GM20000 (cell line): ENCODE measurements around the gene ZSCAN2.

ENCODE experiments used
- DNase-seq: peaks from one replicate; pipeline ENCODE4 v3.0.0; 2012; ENCODE audit warnings: low spot score
- TF ChIP-seq, protein P1 (sequence below): IDR thresholded peaks from 2 replicates; pipeline ENCODE4 v1.5.1; 2012; ENCODE audit warnings: mild to moderate bottlenecking, control low read depth; ENCODE audit errors: extremely low read depth, missing control alignments

The ZSCAN2 gene

GRCh38 chr15:84595660-84596059 is 5.1 kb upstream of the ZSCAN2 start:
- TF ChIP-seq, protein P1, sequence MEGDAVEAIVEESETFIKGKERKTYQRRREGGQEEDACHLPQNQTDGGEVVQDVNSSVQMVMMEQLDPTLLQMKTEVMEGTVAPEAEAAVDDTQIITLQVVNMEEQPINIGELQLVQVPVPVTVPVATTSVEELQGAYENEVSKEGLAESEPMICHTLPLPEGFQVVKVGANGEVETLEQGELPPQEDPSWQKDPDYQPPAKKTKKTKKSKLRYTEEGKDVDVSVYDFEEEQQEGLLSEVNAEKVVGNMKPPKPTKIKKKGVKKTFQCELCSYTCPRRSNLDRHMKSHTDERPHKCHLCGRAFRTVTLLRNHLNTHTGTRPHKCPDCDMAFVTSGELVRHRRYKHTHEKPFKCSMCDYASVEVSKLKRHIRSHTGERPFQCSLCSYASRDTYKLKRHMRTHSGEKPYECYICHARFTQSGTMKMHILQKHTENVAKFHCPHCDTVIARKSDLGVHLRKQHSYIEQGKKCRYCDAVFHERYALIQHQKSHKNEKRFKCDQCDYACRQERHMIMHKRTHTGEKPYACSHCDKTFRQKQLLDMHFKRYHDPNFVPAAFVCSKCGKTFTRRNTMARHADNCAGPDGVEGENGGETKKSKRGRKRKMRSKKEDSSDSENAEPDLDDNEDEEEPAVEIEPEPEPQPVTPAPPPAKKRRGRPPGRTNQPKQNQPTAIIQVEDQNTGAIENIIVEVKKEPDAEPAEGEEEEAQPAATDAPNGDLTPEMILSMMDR = no peak
- no peak for DNase-seq

- TF ChIP-seq, protein P1 = no peak
- DNase-seq = no peak
Observed at GRCh38 chr15:84597296-84597695, 3.5 kb upstream of the ZSCAN2 start.

- TF ChIP-seq, protein P1 = no peak
- DNase-seq = peak; percentile 70
Observed at GRCh38 chr15:84598250-84598649, 2.6 kb upstream of the ZSCAN2 start.

- TF ChIP-seq, protein P1 = peak; percentile 57
- DNase-seq = peak; percentile 50
Observed at GRCh38 chr15:84598993-84599392, 1.8 kb upstream of the ZSCAN2 start.

DNA sequence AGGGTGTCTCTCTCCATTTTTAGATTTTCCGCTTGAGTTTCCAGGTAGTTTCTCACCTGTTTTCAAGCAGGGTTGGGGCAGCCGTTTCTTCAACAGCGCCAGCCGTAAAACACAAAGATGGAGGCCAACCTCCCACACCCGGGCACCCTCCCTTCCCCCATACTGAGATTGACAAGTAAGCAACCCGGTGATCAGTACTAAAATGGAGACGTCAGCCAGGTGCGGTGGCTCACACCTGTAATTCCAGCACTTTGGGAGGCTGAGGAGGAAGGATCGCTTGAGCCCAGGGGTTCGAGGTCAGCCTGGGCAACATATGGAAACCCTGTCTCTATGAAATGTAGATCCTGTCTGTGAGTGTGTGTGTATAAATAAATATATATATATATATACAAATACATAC is 903 bp upstream of the ZSCAN2 start:
- DNase-seq = no peak
- TF ChIP-seq, protein P1 = no peak

DNA sequence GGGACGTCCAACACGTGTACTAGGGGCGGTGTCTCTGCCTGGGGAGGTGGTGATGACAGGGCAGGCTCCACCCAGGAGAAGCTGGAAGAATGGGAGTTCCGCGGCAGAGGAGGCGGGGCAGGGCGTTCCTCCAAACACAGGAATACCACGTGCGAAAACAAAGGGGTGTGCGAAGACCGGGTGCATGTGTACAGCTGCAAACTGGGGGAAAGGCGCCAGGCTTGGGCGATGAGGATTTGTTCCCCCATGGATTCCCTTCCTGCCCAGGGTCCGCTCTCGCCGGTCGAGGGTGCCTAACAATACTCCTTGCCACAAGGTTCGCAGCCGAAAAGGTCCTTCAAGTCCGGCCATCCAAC is 500 bp upstream of the ZSCAN2 start:
- TF ChIP-seq, protein P1 = no peak
- peak; percentile 39 for DNase-seq

DNA sequence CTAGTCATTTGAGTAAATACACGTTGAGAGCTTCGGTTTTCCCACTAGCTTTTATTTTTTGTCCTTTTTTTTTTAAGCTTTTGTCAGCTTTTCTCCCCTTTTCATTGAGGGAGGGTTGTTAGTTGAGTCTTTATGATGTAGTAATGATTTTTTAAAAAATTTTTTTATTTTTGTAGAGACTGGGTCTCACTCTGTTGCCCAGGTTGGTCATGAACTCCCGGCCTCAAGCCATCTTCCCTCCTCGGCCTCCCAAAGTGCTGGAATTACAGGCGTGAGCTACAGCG is 688 bp downstream of the ZSCAN2 start:
- no peak for DNase-seq
- TF ChIP-seq, protein P1 = no peak
